OCI-LY7 (cell line): ENCODE results near the gene GNLY.

Experiments used
- EZH2phosphoT487 ChIP-seq: fragments of 200-600 bp; sonication (generic); IDR thresholded peaks from 2 replicates; pipeline ENCODE4 v1.6.1; 2018; ENCODE audit warnings: low read depth, borderline replicate concordance, mild to moderate bottlenecking, mixed run types, antibody characterized with exemption, low read length, moderate library complexity, mixed read lengths
- TF ChIP-seq, protein P1 (sequence below): fragments of 200-600 bp; sonication (generic); conservative IDR thresholded peaks from 2 replicates; pipeline ENCODE4 v1.5.1; 2014; ENCODE audit warnings: mild to moderate bottlenecking, antibody characterized with exemption, low read length, moderate library complexity, mixed read lengths

DNA sequence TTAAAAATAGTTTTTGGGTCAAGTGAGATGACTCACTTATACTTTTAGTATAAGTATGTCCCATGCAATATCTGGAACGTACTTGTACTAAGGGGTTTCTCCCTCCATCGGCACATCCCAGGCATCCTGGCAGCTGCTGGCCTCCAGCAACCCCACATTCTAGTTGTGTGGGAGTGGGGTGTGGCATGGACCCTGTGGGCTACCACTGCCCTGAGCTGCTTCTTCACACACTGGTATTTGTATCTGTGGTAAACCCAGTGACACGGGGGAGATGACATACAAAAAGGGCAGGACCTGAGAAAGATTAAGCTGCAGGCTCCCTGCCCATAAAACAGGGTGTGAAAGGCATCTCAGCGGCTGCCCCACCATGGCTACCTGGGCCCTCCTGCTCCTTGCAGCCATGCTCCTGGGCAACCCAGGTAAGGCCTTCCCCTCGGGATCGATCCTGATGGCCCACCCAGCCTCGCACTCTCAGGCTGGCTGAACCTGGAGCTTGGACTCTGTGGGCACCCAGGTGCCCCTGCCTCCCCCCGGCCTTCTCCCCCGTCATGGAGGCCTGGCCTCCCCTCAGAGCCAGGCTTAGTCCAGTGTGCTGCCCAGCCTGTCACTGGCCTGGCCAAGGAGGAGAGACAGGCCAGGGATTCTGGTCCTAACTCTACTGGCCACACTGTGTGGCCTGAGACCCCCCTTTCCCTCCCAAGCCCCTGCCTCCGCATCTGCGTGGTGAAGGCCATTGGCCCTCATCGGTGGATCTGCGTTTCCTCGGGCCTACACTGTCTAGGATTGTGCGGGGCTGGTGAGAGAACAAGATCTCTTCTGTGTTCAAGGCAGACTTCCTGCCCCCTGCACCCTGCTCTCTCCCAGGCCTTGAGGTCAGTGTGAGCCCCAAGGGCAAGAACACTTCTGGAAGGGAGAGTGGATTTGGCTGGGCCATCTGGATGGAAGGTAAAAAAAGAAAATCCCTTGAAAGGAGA, at the start of gene GNLY:
- TF ChIP-seq, protein P1, sequence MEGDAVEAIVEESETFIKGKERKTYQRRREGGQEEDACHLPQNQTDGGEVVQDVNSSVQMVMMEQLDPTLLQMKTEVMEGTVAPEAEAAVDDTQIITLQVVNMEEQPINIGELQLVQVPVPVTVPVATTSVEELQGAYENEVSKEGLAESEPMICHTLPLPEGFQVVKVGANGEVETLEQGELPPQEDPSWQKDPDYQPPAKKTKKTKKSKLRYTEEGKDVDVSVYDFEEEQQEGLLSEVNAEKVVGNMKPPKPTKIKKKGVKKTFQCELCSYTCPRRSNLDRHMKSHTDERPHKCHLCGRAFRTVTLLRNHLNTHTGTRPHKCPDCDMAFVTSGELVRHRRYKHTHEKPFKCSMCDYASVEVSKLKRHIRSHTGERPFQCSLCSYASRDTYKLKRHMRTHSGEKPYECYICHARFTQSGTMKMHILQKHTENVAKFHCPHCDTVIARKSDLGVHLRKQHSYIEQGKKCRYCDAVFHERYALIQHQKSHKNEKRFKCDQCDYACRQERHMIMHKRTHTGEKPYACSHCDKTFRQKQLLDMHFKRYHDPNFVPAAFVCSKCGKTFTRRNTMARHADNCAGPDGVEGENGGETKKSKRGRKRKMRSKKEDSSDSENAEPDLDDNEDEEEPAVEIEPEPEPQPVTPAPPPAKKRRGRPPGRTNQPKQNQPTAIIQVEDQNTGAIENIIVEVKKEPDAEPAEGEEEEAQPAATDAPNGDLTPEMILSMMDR: no peak
- TF ChIP-seq EZH2phosphoT487: no peak
